ENCODE data around the gene DNAJC7.

DNAJC7 gene

DNA sequence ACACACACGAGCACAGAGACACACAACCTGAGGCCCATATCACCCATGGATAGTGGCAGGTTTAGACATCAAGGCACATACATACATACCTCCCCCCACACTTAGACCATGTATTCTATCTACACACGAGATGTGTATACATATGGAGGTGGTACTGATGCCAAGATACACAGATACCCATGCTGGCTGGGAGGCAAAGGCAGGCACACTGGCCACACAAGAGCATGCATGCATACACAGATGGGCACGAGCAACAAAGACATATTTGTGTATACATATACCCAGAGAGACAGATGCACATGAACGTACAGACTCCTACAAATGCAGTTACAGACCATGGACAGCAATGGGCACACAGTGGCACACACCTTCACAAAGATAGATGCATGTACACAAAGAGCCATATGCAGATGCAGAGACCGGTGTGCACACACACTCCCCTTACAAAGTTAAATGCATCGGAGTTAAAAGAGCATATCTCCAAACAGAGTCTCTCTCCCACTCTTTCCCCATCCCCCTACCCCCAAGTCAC lies 35.2 kb upstream of the DNAJC7 start:
- no peak overlapping the region for H2BK12ac ChIP-seq (ENCODE audit: low read length in 2 of 2)
- peaks cover 15% of the 10 kb centered on the region for H3K4me1 ChIP-seq (ENCODE audit: control insufficient read depth, insufficient read depth, low read depth, low read length)
- no peaks in the 10 kb centered on the region for H3K36me3 ChIP-seq (ENCODE audit: control insufficient read depth in 1 of 2, insufficient read depth in 2 of 2, low read depth in 1 of 2, low read length in 2 of 2)
- no peak overlapping the region for H3K27ac ChIP-seq (ENCODE audit: low read length, poor library complexity, severe bottlenecking)
- H2AK5ac ChIP-seq (ENCODE audit: low read length, severe bottlenecking), result no peak overlapping the region
- no peak overlapping the region for H3K9ac ChIP-seq (ENCODE audit: low read length)
- no peak overlapping the region for H2AFZ ChIP-seq (ENCODE audit: low read depth, low read length)
- peaks cover 68 to 75% of the 10 kb centered on the region in 2 experiments for H3K27me3 ChIP-seq (ENCODE audit: control insufficient read depth in 1 of 2, insufficient read depth in 1 of 2, low read length in 2 of 2)
- no peak overlapping the region for H2BK15ac ChIP-seq (ENCODE audit: low read depth, poor library complexity, severe bottlenecking)
- WGBS, result 84% methylated on average over 5 of the region's 6 CpGs
- H3K23ac ChIP-seq (ENCODE audit: low read length in 2 of 2), result no peak overlapping the region
- no peak overlapping the region for H3K4me2 ChIP-seq (ENCODE audit: low read length, poor library complexity, severe bottlenecking)
- no peak for DNase-seq
- H2BK120ac ChIP-seq (ENCODE audit: low read depth, low read length), result no peak overlapping the region
- H3K14ac ChIP-seq (ENCODE audit: low read length in 2 of 2), result no peak overlapping the region
- peaks cover 2% of the 10 kb centered on the region for H3K9me3 ChIP-seq (ENCODE audit: control insufficient read depth, low read length)
- H3K4ac ChIP-seq (ENCODE audit: low read depth in 1 of 2, low read length in 2 of 2), result no peak overlapping the region
- no peak overlapping the region for H4K8ac ChIP-seq (ENCODE audit: low read length)
- no peak overlapping the region for H4K91ac ChIP-seq (ENCODE audit: low read length)
- no peak overlapping the region for H2BK5ac ChIP-seq (ENCODE audit: low read depth, low read length, poor library complexity, severe bottlenecking)
- no peak overlapping the region for H3K4me3 ChIP-seq (ENCODE audit: insufficient read depth in 1 of 2, low read depth in 1 of 2, low read length in 2 of 2)
- H3K79me1 ChIP-seq (replicated peaks; ENCODE audit: low read length, poor library complexity, severe bottlenecking), result no peaks in the 10 kb centered on the region
- no peak overlapping the region for H3K18ac ChIP-seq (ENCODE audit: low read depth in 1 of 2, low read length in 2 of 2)

DNA sequence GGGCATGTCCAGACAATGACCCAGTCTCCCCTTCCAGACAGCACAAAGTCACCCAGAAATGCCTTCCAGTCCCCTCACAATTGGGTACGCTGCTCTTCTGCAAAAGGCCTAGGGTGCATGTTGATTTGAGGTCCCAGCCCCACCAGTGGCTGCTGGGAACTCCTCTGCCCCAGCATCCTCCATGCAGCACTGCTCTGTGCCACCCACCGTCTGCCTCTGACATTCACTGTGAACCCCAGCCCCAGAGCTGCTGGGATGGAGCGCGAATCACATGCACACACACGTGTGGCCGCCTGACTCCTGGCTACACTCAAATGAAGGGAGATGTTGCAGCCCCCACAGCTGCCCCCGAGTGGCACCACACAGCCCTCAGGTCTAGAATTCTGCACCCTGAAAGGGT lies 34.4 kb upstream of the DNAJC7 start:
- 96% methylated on average over 7 of the region's 7 CpGs for WGBS
- DNase-seq, result no peak
- Histone ChIP-seq H3K18ac (ENCODE audit: low read depth in 1 of 2, low read length in 2 of 2) (no peak overlapping the region), H4K91ac (ENCODE audit: low read length) (no peak overlapping the region), H2BK120ac (ENCODE audit: low read depth, low read length) (no peak overlapping the region), H3K9ac (ENCODE audit: low read length) (no peak overlapping the region), H3K4me3 (ENCODE audit: insufficient read depth in 1 of 2, low read depth in 1 of 2, low read length in 2 of 2) (no peak overlapping the region), H3K9me3 (ENCODE audit: control insufficient read depth, low read length) (peaks cover 2% of the 10 kb centered on the region), H2AFZ (ENCODE audit: low read depth, low read length) (no peak overlapping the region), H2BK5ac (ENCODE audit: low read depth, low read length, poor library complexity, severe bottlenecking) (no peak overlapping the region), H3K79me1 (replicated peaks; ENCODE audit: low read length, poor library complexity, severe bottlenecking) (no peaks in the 10 kb centered on the region), H3K23ac (ENCODE audit: low read length in 2 of 2) (no peak overlapping the region), H2AK5ac (ENCODE audit: low read length, severe bottlenecking) (no peak overlapping the region), H3K4me2 (ENCODE audit: low read length, poor library complexity, severe bottlenecking) (no peak overlapping the region), H3K36me3 (ENCODE audit: control insufficient read depth in 1 of 2, insufficient read depth in 2 of 2, low read depth in 1 of 2, low read length in 2 of 2) (no peaks in the 10 kb centered on the region), H3K4me1 (ENCODE audit: control insufficient read depth, insufficient read depth, low read depth, low read length) (peaks cover 15% of the 10 kb centered on the region), H3K14ac (ENCODE audit: low read length in 2 of 2) (no peak overlapping the region), H3K27ac (ENCODE audit: low read length, poor library complexity, severe bottlenecking) (no peak overlapping the region), H2BK15ac (ENCODE audit: low read depth, poor library complexity, severe bottlenecking) (no peak overlapping the region), H2BK12ac (ENCODE audit: low read length in 2 of 2) (peak overlapping the region in 1 of 2 experiments; percentile 40), H3K4ac (ENCODE audit: low read depth in 1 of 2, low read length in 2 of 2) (no peak overlapping the region), H4K8ac (ENCODE audit: low read length) (no peak overlapping the region), H3K27me3 (ENCODE audit: control insufficient read depth in 1 of 2, insufficient read depth in 1 of 2, low read length in 2 of 2) (peaks cover 68 to 75% of the 10 kb centered on the region in 2 experiments)

- no peak overlapping the region for H2BK12ac ChIP-seq (ENCODE audit: low read length in 2 of 2)
- WGBS, result 67% methylated on average over 8 of the region's 8 CpGs
Observed at GRCh38 chr17:42051013-42051400, 33.8 kb upstream of the DNAJC7 start.

GRCh38 chr17:42050393-42051012 lies 33.3 kb upstream of the DNAJC7 start, which contains the start of gene C17orf113:
Gene C17orf113, minus strand, starts transcription at chr17:42050601. Its CDS starts 7,225 bp downstream, at chr17:42043376.
- peak; percentile 49 for DNase-seq

More at GRCh38 chr17:42051013-42051400, 33.8 kb upstream of the DNAJC7 start:
- peak overlapping the region; percentile 75 for H3K4me2 ChIP-seq (ENCODE audit: low read length, poor library complexity, severe bottlenecking)
- H3K18ac ChIP-seq (ENCODE audit: low read depth in 1 of 2, low read length in 2 of 2), result no peak overlapping the region
- H2AK5ac ChIP-seq (ENCODE audit: low read length, severe bottlenecking), result no peak overlapping the region
- H3K27me3 ChIP-seq (ENCODE audit: control insufficient read depth in 1 of 2, insufficient read depth in 1 of 2, low read length in 2 of 2), result peaks cover 64 to 73% of the 10 kb centered on the region in 2 experiments
- no peak overlapping the region for H2BK5ac ChIP-seq (ENCODE audit: low read depth, low read length, poor library complexity, severe bottlenecking)
- H3K4me1 ChIP-seq (ENCODE audit: control insufficient read depth, insufficient read depth, low read depth, low read length), result peaks cover 15% of the 10 kb centered on the region
- no peak overlapping the region for H3K27ac ChIP-seq (ENCODE audit: low read length, poor library complexity, severe bottlenecking)
- H3K9ac ChIP-seq (ENCODE audit: low read length), result no peak overlapping the region
- H3K36me3 ChIP-seq (ENCODE audit: control insufficient read depth in 1 of 2, insufficient read depth in 2 of 2, low read depth in 1 of 2, low read length in 2 of 2), result no peaks in the 10 kb centered on the region
- no peaks in the 10 kb centered on the region for H3K79me1 ChIP-seq (replicated peaks; ENCODE audit: low read length, poor library complexity, severe bottlenecking)
- no peak overlapping the region for H3K4me3 ChIP-seq (ENCODE audit: insufficient read depth in 1 of 2, low read depth in 1 of 2, low read length in 2 of 2)
- no peak overlapping the region for H4K8ac ChIP-seq (ENCODE audit: low read length)
- no peak overlapping the region for H3K14ac ChIP-seq (ENCODE audit: low read length in 2 of 2)
- H3K4ac ChIP-seq (ENCODE audit: low read depth in 1 of 2, low read length in 2 of 2), result no peak overlapping the region
- H3K23ac ChIP-seq (ENCODE audit: low read length in 2 of 2), result no peak overlapping the region
- DNase-seq, result no peak
- no peak overlapping the region for H2BK120ac ChIP-seq (ENCODE audit: low read depth, low read length)
- H2AFZ ChIP-seq (ENCODE audit: low read depth, low read length), result no peak overlapping the region
- peaks cover 2% of the 10 kb centered on the region for H3K9me3 ChIP-seq (ENCODE audit: control insufficient read depth, low read length)
- H2BK15ac ChIP-seq (ENCODE audit: low read depth, poor library complexity, severe bottlenecking), result no peak overlapping the region
- H4K91ac ChIP-seq (ENCODE audit: low read length), result no peak overlapping the region

More at GRCh38 chr17:42050393-42051012, 33.3 kb upstream of the DNAJC7 start, which contains the start of gene C17orf113:
- Histone ChIP-seq H2BK15ac (ENCODE audit: low read depth, poor library complexity, severe bottlenecking) (peak within 1 kb of the TSS; percentile 98), H3K79me1 (replicated peaks; ENCODE audit: low read length, poor library complexity, severe bottlenecking) (no peaks in the 10 kb centered on the region), H3K14ac (ENCODE audit: low read length in 2 of 2) (no peak within 1 kb of the TSS), H3K9ac (ENCODE audit: low read length) (peak within 1 kb of the TSS; percentile 26), H3K4ac (ENCODE audit: low read depth in 1 of 2, low read length in 2 of 2) (peak within 1 kb of the TSS in 1 of 2 experiments; percentile 52), H3K9me3 (ENCODE audit: control insufficient read depth, low read length) (peaks cover 2% of the 10 kb centered on the region), H2AFZ (ENCODE audit: low read depth, low read length) (peak within 1 kb of the TSS; percentile 84), H3K27ac (ENCODE audit: low read length, poor library complexity, severe bottlenecking) (no peak within 1 kb of the TSS), H2BK120ac (ENCODE audit: low read depth, low read length) (peak within 1 kb of the TSS; percentile 71), H2BK12ac (ENCODE audit: low read length in 2 of 2) (peak within 1 kb of the TSS in 1 of 2 experiments; percentile 54), H2AK5ac (ENCODE audit: low read length, severe bottlenecking) (no peak within 1 kb of the TSS), H2BK5ac (ENCODE audit: low read depth, low read length, poor library complexity, severe bottlenecking) (no peak within 1 kb of the TSS), H3K4me3 (ENCODE audit: insufficient read depth in 1 of 2, low read depth in 1 of 2, low read length in 2 of 2) (peak within 1 kb of the TSS; percentile 53 to 64), H4K8ac (ENCODE audit: low read length) (peak within 1 kb of the TSS; percentile 21), H3K4me2 (ENCODE audit: low read length, poor library complexity, severe bottlenecking) (peak within 1 kb of the TSS; percentile 75), H3K27me3 (ENCODE audit: control insufficient read depth in 1 of 2, insufficient read depth in 1 of 2, low read length in 2 of 2) (peaks cover 59 to 68% of the 10 kb centered on the region in 2 experiments), H4K91ac (ENCODE audit: low read length) (peak within 1 kb of the TSS; percentile 43), H3K36me3 (ENCODE audit: control insufficient read depth in 1 of 2, insufficient read depth in 2 of 2, low read depth in 1 of 2, low read length in 2 of 2) (no peaks in the 10 kb centered on the region), H3K18ac (ENCODE audit: low read depth in 1 of 2, low read length in 2 of 2) (peak within 1 kb of the TSS; percentile 3 to 41), H3K23ac (ENCODE audit: low read length in 2 of 2) (no peak within 1 kb of the TSS), H3K4me1 (ENCODE audit: control insufficient read depth, insufficient read depth, low read depth, low read length) (peaks cover 11% of the 10 kb centered on the region)
- 4% methylated on average over 43 of the region's 65 CpGs for whole genome bisulfite sequencing
